WTC11 (cell line): Measurements from ENCODE around the gene SLA2. TPM values are rescaled to one million over a fixed set of nuclear protein-coding genes. Genes with fewer than 3 reads are reported as not detected.

Experiments used
- ATAC-seq: fragments of 200-7000 bp; cut with Tn5 transposase; 2 replicates; pipeline ENCODE4 v1.10.0; 2021; ENCODE audit warnings: mild to moderate bottlenecking, moderate library complexity
- CTCF ChIA-PET: fragments of 300-600 bp; sonication (Branson Sonifier 250); formaldehyde crosslinking; loops from one replicate; lab custom pipeline; 2021; ENCODE audit warnings: antibody characterized with exemption; lab: Charles Lee
- POLR2A ChIA-PET: fragments of 350-600 bp; sonication (Branson Sonifier 250); formaldehyde crosslinking; loops from one replicate; lab custom pipeline; 2021; ENCODE audit warnings: antibody characterized with exemption; lab: Charles Lee
- DNase-seq: peaks from one replicate; pipeline ENCODE4 v3.0.0; 2021; ENCODE audit warnings: low spot score
- H3K27ac Mint-ChIP-seq: 2 replicates; pipeline ENCODE4 v1.8.0; 2021; ENCODE audit warnings: mixed read lengths
- H3K27me3 Mint-ChIP-seq: 2 replicates; pipeline ENCODE4 v1.8.0; 2021; ENCODE audit warnings: low read depth, mild to moderate bottlenecking, moderate library complexity, mixed read lengths
- H3K36me3 Mint-ChIP-seq: 2 replicates; pipeline ENCODE4 v1.8.0; 2021; ENCODE audit warnings: mixed read lengths
- H3K4me1 Mint-ChIP-seq: 2 replicates; pipeline ENCODE4 v1.8.0; 2022; ENCODE audit warnings: mixed read lengths
- H3K4me3 Mint-ChIP-seq: 2 replicates; pipeline ENCODE4 v1.8.0; 2021; ENCODE audit warnings: mild to moderate bottlenecking, moderate library complexity, mixed read lengths
- H3K9me3 Mint-ChIP-seq: 2 replicates; pipeline ENCODE4 v1.8.0; 2021; ENCODE audit warnings: mixed read lengths
- CREM ChIP-seq: sonication (generic); formaldehyde crosslinking; IDR thresholded peaks from 2 replicates; pipeline ENCODE4 v1.8.1; 2022; ENCODE audit warnings: mild to moderate bottlenecking, missing genetic modification reagents, moderate library complexity
- EMX1 ChIP-seq: fragments of 250-450 bp; sonication (Bioruptor Pico); IDR thresholded peaks from 2 replicates; pipeline ENCODE4 v1.8.0; 2021; ENCODE audit warnings: mild to moderate bottlenecking
- FOXJ3 ChIP-seq: sonication (generic); formaldehyde crosslinking; IDR thresholded peaks from 2 replicates; pipeline ENCODE4 v1.9.0; 2021; ENCODE audit warnings: missing genetic modification reagents, mild to moderate bottlenecking, borderline replicate concordance
- GRHL2 ChIP-seq: fragments of 250-450 bp; sonication (Bioruptor Pico); IDR thresholded peaks from 2 replicates; pipeline ENCODE4 v1.8.0; 2022; ENCODE audit warnings: mild to moderate bottlenecking, moderate library complexity; ENCODE audit not compliant: insufficient replicate concordance, severe bottlenecking
- JAZF1 ChIP-seq: fragments of 250-450 bp; sonication (Bioruptor Pico); IDR thresholded peaks from 2 replicates; pipeline ENCODE4 v1.9.0; 2021; ENCODE audit warnings: moderate library complexity, mild to moderate bottlenecking, inconsistent platforms
- JUN ChIP-seq: sonication (generic); formaldehyde crosslinking; IDR thresholded peaks from 2 replicates; pipeline ENCODE4 v1.8.0; 2023; ENCODE audit warnings: mild to moderate bottlenecking, missing genetic modification reagents
- NFE2L1 ChIP-seq: sonication (generic); formaldehyde crosslinking; IDR thresholded peaks from 2 replicates; pipeline ENCODE4 v1.8.1; 2023; ENCODE audit warnings: missing genetic modification reagents
- SP1 ChIP-seq: sonication (generic); formaldehyde crosslinking; conservative IDR thresholded peaks from 2 replicates; pipeline ENCODE4 v1.8.1; 2022; ENCODE audit warnings: missing genetic modification reagents
- TEAD1 ChIP-seq: sonication (generic); formaldehyde crosslinking; IDR thresholded peaks from 2 replicates; pipeline ENCODE4 v1.8.0; 2022; ENCODE audit warnings: mild to moderate bottlenecking, missing genetic modification reagents
- TP53 ChIP-seq: sonication (generic); formaldehyde crosslinking; IDR thresholded peaks from 2 replicates; pipeline ENCODE4 v1.8.1; 2023; ENCODE audit warnings: mild to moderate bottlenecking, missing genetic modification reagents
- ZBTB21 ChIP-seq: sonication (generic); formaldehyde crosslinking; IDR thresholded peaks from 2 replicates; pipeline ENCODE4 v1.8.1; 2023; ENCODE audit warnings: mild to moderate bottlenecking, missing genetic modification reagents, borderline replicate concordance
- ZNF138 ChIP-seq: sonication (generic); formaldehyde crosslinking; conservative IDR thresholded peaks from 2 replicates; pipeline ENCODE4 v1.8.1; 2022; ENCODE audit warnings: mild to moderate bottlenecking, moderate library complexity, missing genetic modification reagents
- ZNF232 ChIP-seq: sonication (generic); formaldehyde crosslinking; IDR thresholded peaks from 2 replicates; pipeline ENCODE4 v1.8.0; 2022; ENCODE audit warnings: mild to moderate bottlenecking, missing genetic modification reagents
- ZNF416 ChIP-seq: fragments of 250-450 bp; sonication (Bioruptor Pico); IDR thresholded peaks from 2 replicates; pipeline ENCODE4 v1.9.0; 2021; ENCODE audit warnings: mild to moderate bottlenecking, inconsistent platforms
- total RNA-seq: library from RNA; stranded (reverse); gene quantifications from 3 replicates; pipeline ENCODE4 v1.2.3, GENCODE V29; 2021
- TF ChIP-seq, protein P1 (sequence below): sonication (generic); formaldehyde crosslinking; IDR thresholded peaks from 2 replicates; pipeline ENCODE4 v1.8.0; 2022; ENCODE audit warnings: missing genetic modification reagents
- TF ChIP-seq, protein P2 (sequence below): fragments of 250-450 bp; sonication (Bioruptor Pico); IDR thresholded peaks from 2 replicates; pipeline ENCODE4 v2.1.2; 2022; ENCODE audit warnings: mild to moderate bottlenecking, moderate library complexity
- TF ChIP-seq, protein P3 (sequence below): sonication (generic); formaldehyde crosslinking; IDR thresholded peaks from 2 replicates; pipeline ENCODE4 v1.8.0; 2023; ENCODE audit warnings: missing genetic modification reagents, mild to moderate bottlenecking, borderline replicate concordance
- TF ChIP-seq, protein P4 (sequence below): sonication (generic); formaldehyde crosslinking; conservative IDR thresholded peaks from 2 replicates; pipeline ENCODE4 v1.8.1; 2023; ENCODE audit warnings: mild to moderate bottlenecking, low read depth, missing genetic modification reagents, moderate library complexity

Gene SLA2
- total RNA-seq, 1 experiment from 2014 or later: 0.17 TPM

DNA sequence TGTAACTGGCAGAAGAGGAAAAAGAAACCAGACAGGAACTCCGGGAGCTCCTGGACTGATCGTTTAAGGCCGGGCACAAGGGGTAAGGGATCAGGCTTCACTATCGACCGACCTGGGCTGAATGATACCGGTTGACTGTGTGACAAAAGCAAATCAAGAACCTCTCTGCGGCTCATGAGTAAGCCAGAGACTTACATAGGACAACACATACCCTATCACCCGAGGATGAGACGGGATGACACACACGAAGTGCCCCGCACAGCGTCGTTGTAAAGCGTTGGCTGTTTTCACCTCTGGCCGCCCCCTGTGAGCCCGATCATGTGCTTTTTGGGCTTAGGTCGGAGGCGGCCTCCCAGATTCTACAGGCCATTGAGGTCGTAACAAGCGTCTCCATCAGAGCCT, 73.3 kb downstream of the SLA2 start (continued):
- TF ChIP-seq, protein P1, sequence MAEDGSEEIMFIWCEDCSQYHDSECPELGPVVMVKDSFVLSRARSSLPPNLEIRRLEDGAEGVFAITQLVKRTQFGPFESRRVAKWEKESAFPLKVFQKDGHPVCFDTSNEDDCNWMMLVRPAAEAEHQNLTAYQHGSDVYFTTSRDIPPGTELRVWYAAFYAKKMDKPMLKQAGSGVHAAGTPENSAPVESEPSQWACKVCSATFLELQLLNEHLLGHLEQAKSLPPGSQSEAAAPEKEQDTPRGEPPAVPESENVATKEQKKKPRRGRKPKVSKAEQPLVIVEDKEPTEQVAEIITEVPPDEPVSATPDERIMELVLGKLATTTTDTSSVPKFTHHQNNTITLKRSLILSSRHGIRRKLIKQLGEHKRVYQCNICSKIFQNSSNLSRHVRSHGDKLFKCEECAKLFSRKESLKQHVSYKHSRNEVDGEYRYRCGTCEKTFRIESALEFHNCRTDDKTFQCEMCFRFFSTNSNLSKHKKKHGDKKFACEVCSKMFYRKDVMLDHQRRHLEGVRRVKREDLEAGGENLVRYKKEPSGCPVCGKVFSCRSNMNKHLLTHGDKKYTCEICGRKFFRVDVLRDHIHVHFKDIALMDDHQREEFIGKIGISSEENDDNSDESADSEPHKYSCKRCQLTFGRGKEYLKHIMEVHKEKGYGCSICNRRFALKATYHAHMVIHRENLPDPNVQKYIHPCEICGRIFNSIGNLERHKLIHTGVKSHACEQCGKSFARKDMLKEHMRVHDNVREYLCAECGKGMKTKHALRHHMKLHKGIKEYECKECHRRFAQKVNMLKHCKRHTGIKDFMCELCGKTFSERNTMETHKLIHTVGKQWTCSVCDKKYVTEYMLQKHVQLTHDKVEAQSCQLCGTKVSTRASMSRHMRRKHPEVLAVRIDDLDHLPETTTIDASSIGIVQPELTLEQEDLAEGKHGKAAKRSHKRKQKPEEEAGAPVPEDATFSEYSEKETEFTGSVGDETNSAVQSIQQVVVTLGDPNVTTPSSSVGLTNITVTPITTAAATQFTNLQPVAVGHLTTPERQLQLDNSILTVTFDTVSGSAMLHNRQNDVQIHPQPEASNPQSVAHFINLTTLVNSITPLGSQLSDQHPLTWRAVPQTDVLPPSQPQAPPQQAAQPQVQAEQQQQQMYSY: no peak
- TF ChIP-seq NFE2L1 (CRISPR knock-in tag) (0 out of 2 replicates have a peak, but pooled peaks have one; percentile 11), TEAD1 (CRISPR knock-in tag) (no peak), GRHL2 (no peak), TP53 (CRISPR knock-in tag) (no peak)
- TF ChIP-seq, protein P2, sequence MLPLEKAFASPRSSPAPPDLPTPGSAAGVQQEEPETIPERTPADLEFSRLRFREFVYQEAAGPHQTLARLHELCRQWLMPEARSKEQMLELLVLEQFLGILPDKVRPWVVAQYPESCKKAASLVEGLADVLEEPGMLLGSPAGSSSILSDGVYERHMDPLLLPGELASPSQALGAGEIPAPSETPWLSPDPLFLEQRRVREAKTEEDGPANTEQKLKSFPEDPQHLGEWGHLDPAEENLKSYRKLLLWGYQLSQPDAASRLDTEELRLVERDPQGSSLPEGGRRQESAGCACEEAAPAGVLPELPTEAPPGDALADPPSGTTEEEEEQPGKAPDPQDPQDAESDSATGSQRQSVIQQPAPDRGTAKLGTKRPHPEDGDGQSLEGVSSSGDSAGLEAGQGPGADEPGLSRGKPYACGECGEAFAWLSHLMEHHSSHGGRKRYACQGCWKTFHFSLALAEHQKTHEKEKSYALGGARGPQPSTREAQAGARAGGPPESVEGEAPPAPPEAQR (CRISPR knock-in tag): no peak

DNA sequence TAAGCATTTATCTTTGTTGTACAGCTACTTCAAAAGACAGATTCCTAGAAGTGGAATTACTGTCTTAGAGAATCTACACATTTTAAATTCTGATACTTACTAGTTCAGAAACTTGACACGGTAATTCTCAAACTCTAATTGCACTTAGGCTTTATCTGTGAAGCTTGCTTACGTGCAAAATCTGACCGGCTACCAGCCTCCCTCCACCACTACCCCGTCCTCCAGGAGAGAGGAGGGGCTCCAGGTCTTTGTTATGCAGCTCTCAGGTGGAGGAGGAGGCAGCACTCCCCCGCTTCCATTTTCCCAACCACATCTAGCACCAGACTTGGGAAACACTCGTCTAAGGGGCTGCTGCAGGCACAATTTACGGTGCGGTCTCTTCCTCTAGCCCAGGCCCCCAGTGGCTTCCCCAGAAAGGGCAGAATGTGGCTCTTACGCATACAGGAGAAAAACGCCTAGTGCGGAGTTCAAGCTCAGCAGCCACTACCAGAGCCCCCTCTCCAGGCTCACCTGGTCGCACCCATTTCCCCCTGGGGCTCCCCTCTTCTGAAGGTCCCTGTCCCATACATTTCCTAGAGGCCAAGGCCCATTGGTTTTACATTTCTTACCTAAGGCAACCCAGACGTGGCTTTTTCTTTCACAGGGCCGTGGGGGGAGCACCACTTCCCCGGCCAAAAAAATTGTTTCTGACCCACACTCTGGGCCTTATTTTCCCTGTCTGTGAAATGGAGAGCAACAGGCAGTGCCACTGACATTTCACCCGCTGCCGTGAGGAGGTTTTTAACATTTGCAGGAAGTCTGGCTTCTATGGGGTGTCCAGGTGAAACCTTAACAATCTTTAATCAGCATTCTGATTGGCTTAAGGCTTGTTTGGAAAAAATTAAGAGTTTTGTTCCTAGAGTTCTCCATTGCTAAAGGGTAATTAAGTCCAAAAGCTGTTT, 74.2 kb downstream of the SLA2 start:
- peak overlapping the region; percentile 80 for H3K4me3 Mint-ChIP-seq
- POLR2A ChIA-PET: interaction anchor here (0.6 to 5.8 kb wide), 10 partner anchors 9 to 264 kb away, joined by 3 to 54 read pairs (median 4); partner anchors contain the start of gene RAB5IF

More for the DNA sequence above, 74.2 kb downstream of the SLA2 start:
- H3K4me1 Mint-ChIP-seq: peaks cover 59% of the 10 kb centered on the region
- H3K27ac Mint-ChIP-seq: peak overlapping the region; percentile 99
- CTCF ChIA-PET: interaction anchor here (0.6 to 3.5 kb wide), 16 partner anchors 10 to 369 kb away, joined by 3 to 32 read pairs (median 4); partner anchors contain the start of gene RAB5IF
- ATAC-seq (peak; percentile 67), DNase-seq (peak; percentile 78)
- peaks cover 4% of the 10 kb centered on the region; the same call in 1 of the 2 replicates for H3K9me3 Mint-ChIP-seq
- no peaks in the 10 kb centered on the region for H3K27me3 Mint-ChIP-seq
- TF ChIP-seq TEAD1 (CRISPR knock-in tag) (peak; percentile 16; the same call in 1 of the 2 replicates), FOXJ3 (CRISPR knock-in tag) (no peak), EMX1 (CRISPR knock-in tag) (no peak), ZBTB21 (CRISPR knock-in tag) (no peak), CREM (CRISPR knock-in tag) (0 out of 2 replicates have a peak, but pooled peaks have one; percentile 27), SP1 (peak; percentile 59), ZNF138 (CRISPR knock-in tag) (no peak), JUN (CRISPR knock-in tag) (no peak), ZNF232 (CRISPR knock-in tag) (0 out of 2 replicates have a peak, but pooled peaks have one; percentile 39), ZNF416 (CRISPR knock-in tag) (no peak), JAZF1 (CRISPR knock-in tag) (no peak)
- TF ChIP-seq, protein P1: no peak
- TF ChIP-seq, protein P3, sequence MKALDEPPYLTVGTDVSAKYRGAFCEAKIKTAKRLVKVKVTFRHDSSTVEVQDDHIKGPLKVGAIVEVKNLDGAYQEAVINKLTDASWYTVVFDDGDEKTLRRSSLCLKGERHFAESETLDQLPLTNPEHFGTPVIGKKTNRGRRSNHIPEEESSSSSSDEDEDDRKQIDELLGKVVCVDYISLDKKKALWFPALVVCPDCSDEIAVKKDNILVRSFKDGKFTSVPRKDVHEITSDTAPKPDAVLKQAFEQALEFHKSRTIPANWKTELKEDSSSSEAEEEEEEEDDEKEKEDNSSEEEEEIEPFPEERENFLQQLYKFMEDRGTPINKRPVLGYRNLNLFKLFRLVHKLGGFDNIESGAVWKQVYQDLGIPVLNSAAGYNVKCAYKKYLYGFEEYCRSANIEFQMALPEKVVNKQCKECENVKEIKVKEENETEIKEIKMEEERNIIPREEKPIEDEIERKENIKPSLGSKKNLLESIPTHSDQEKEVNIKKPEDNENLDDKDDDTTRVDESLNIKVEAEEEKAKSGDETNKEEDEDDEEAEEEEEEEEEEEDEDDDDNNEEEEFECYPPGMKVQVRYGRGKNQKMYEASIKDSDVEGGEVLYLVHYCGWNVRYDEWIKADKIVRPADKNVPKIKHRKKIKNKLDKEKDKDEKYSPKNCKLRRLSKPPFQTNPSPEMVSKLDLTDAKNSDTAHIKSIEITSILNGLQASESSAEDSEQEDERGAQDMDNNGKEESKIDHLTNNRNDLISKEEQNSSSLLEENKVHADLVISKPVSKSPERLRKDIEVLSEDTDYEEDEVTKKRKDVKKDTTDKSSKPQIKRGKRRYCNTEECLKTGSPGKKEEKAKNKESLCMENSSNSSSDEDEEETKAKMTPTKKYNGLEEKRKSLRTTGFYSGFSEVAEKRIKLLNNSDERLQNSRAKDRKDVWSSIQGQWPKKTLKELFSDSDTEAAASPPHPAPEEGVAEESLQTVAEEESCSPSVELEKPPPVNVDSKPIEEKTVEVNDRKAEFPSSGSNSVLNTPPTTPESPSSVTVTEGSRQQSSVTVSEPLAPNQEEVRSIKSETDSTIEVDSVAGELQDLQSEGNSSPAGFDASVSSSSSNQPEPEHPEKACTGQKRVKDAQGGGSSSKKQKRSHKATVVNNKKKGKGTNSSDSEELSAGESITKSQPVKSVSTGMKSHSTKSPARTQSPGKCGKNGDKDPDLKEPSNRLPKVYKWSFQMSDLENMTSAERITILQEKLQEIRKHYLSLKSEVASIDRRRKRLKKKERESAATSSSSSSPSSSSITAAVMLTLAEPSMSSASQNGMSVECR: peak; percentile 23; the same call in 1 of the 2 replicates
- TF ChIP-seq, protein P4, sequence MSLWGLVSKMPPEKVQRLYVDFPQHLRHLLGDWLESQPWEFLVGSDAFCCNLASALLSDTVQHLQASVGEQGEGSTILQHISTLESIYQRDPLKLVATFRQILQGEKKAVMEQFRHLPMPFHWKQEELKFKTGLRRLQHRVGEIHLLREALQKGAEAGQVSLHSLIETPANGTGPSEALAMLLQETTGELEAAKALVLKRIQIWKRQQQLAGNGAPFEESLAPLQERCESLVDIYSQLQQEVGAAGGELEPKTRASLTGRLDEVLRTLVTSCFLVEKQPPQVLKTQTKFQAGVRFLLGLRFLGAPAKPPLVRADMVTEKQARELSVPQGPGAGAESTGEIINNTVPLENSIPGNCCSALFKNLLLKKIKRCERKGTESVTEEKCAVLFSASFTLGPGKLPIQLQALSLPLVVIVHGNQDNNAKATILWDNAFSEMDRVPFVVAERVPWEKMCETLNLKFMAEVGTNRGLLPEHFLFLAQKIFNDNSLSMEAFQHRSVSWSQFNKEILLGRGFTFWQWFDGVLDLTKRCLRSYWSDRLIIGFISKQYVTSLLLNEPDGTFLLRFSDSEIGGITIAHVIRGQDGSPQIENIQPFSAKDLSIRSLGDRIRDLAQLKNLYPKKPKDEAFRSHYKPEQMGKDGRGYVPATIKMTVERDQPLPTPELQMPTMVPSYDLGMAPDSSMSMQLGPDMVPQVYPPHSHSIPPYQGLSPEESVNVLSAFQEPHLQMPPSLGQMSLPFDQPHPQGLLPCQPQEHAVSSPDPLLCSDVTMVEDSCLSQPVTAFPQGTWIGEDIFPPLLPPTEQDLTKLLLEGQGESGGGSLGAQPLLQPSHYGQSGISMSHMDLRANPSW (CRISPR knock-in tag): no peak
- peaks cover 10% of the 10 kb centered on the region for H3K36me3 Mint-ChIP-seq
